ENCODE measurements around the gene RBM4. TPM values are rescaled to one million over a fixed set of nuclear protein-coding genes. Genes with fewer than 3 reads are reported as not detected.
A peak's percentile ranks its signal among the peaks of the same experiment; 100 is the strongest.

RBM4 gene
- total and polyA plus RNA-seq, 2 donors (not counting 1 experiment from before 2014, with no cell fraction given): 125 to 199 TPM

DNA sequence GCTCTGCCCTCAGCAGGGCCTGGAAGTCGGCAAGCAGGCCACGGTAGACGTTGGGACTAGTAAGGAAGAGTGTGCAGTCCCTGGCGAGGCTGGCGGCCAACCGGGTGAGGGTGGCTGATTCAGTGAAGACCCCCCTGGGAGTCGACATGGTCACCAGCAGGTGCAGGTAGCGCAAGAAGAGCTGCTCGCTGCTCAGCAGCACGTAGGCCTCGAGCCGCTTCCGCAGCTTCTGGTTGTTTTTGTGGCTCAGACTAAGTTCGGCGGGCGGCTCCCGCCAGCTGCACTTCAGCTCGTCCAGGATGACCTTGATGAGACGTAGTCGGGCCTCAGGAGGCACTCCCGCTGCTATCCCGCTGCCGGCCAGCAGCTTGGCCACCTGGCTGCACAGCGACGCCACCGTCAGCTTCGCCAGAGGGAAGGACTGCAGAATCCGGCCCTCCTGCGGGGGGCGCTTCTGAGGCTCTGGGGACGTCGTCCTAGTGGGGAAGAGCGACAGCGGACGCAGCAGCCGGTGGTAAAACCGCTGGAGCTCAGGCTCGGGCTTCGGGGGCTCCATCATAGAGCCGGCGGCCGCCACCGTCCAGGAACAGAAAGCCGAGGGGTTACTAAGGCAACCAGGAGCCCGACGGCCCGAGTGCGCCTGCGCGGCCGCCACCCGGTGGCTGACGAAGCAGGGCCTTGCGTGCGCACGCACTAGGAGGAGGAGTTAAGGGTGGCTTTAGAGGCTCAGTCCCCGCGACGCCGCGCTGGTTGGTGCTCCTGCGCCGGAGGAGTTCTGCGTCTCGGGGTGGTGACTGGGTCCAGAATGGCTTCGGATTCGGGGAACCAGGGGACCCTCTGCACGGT, 45.8 kb upstream of the RBM4 start, which contains the start of the genes CCDC87 and CCS:
Gene CCDC87 (minus strand): TSS at position 607 of the 846 bp plus-strand sequence. CDS start 48 bp downstream, at position 559.
Gene CCS (plus strand): TSS at position 729 of the 846 bp plus-strand sequence. CDS start 77 bp downstream, at position 806.
- Histone ChIP-seq H3K4me3 (ENCODE audit: control extremely low read depth in 1 of 5, extremely low read depth in 1 of 5, insufficient read depth in 1 of 5, low read depth in 2 of 5, low read length in 4 of 5) (peak within 1 kb of the TSS; percentile 63 to 84 (median 77)), H3K36me3 (replicated peaks in 1 of 2; ENCODE audit: control extremely low read depth in 1 of 2, control insufficient read depth in 1 of 2, extremely low read depth in 1 of 2, insufficient read depth in 2 of 2, low read length in 1 of 2) (peaks cover 0 to 4% of the 10 kb centered on the region in 2 experiments), H2AFZ (ENCODE audit: insufficient read depth, low read depth, low read length, poor library complexity, severe bottlenecking) (peak within 1 kb of the TSS; percentile 96), H3K27ac (ENCODE audit: low read length in 2 of 2) (peak within 1 kb of the TSS; percentile 61 to 86), H3K4me2 (replicated peaks; ENCODE audit: low read depth, low read length, poor library complexity, severe bottlenecking) (peak within 1 kb of the TSS; percentile 96), H3K27me3 (replicated peaks in 1 of 4; ENCODE audit: control extremely low read depth in 1 of 4, control insufficient read depth in 3 of 4, insufficient read depth in 4 of 4, low read length in 3 of 4) (no peaks in the 10 kb centered on the region), H3K79me2 (ENCODE audit: control insufficient read depth, insufficient read depth, low read length) (peaks cover 58% of the 10 kb centered on the region), H3K9me3 (ENCODE audit: control extremely low read depth in 1 of 3, control insufficient read depth in 2 of 3, insufficient read depth in 1 of 3, low read length in 2 of 3) (no peaks in the 10 kb centered on the region), H3K9ac (ENCODE audit: low read length) (peak within 1 kb of the TSS; percentile 89), H3K4me1 (ENCODE audit: control insufficient read depth in 2 of 2, insufficient read depth in 2 of 2, low read length in 2 of 2) (peaks cover 28 to 29% of the 10 kb centered on the region in 2 donors), H4K20me1 (ENCODE audit: control insufficient read depth, insufficient read depth, low read length, poor library complexity, severe bottlenecking) (no peaks in the 10 kb centered on the region)
- Mint-ChIP-seq H3K4me1 (peaks cover 40% of the 10 kb centered on the region), H3K27me3 (no peaks in the 10 kb centered on the region), H3K4me3 (peak within 1 kb of the TSS; percentile 100), H3K9me3 (ENCODE audit: insufficient read depth) (no peaks in the 10 kb centered on the region), H3K27ac (peak within 1 kb of the TSS; percentile 99)
- DNase-seq (peak; percentile 96), ATAC-seq (ENCODE audit: low read depth) (peak; percentile 95)
- POLR2A ChIA-PET: interaction anchor here (0.5 to 2.2 kb wide), 5 partner anchors 16 to 1105 kb away, joined by 4 to 17 read pairs (median 5); partner anchors contain the start of genes RBM14, RBM4 and RBM4B
- CTCF ChIA-PET: interaction anchor here (0.7 to 5.9 kb wide), 17 partner anchors 9 to 280 kb away, joined by 3 to 46 read pairs (median 5); partner anchors contain the start of genes RBM14, RBM4, RBM4B and ZDHHC24
- intact Hi-C loops (cut with micrococcal nuclease): loop anchor here (1.0 to 5.0 kb wide), 6 partner anchors 16 to 86 kb away; partner anchors contain the start of genes ACTN3, RBM14, RBM4 and ZDHHC24
- TF ChIP-seq CTCF (IDR thresholded peaks at IDR 0.05) (peak; percentile 77), EZH2 (IDR thresholded peaks at IDR 0.05; ENCODE audit: borderline replicate concordance, insufficient read depth, low read depth, low read length, poor library complexity, severe bottlenecking) (no peak)
- WGBS (ENCODE audit: insufficient coverage): 16% methylated on average over 68 of the region's 68 CpGs
